ENCODE data around the gene CCNB3. TPM values are rescaled to one million over a fixed set of nuclear protein-coding genes. Genes with fewer than 3 reads are reported as not detected.
"Not testable (repeated sequence)": the region's sequence is repeated elsewhere in the genome, so short reads cannot be mapped to it uniquely, and the experiment has no call there.

Gene CCNB3
- total and polyA plus RNA-seq, 12 donors = 0.24 to 2.1 (median 0.76) TPM

DNA sequence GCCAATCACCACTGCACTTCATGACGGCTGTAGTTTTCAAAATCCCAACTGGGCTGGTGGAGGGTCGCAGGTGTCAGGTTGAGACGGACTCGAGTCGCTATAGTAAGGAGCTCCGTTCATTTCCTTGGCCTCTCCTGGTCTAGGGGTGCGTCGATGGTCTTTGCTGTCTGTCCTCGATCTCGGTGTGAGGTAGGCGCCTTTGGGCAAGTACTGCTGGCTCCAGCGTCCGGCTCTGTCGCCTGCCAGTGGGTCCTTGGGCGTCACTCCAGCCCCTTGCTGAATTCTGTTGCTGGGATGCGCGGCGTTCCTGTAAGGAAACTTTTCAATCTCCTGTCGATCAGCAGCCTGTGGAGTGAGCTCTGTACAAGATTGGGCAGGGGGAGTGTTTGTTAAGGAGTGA is 76.7 kb downstream of the CCNB3 start:
- H3K4me3 ChIP-seq = no peak overlapping the region
- no peak for TF ChIP-seq POLR2A (IDR thresholded peaks at IDR 0.05)
- TF ChIP-seq, protein P1, sequence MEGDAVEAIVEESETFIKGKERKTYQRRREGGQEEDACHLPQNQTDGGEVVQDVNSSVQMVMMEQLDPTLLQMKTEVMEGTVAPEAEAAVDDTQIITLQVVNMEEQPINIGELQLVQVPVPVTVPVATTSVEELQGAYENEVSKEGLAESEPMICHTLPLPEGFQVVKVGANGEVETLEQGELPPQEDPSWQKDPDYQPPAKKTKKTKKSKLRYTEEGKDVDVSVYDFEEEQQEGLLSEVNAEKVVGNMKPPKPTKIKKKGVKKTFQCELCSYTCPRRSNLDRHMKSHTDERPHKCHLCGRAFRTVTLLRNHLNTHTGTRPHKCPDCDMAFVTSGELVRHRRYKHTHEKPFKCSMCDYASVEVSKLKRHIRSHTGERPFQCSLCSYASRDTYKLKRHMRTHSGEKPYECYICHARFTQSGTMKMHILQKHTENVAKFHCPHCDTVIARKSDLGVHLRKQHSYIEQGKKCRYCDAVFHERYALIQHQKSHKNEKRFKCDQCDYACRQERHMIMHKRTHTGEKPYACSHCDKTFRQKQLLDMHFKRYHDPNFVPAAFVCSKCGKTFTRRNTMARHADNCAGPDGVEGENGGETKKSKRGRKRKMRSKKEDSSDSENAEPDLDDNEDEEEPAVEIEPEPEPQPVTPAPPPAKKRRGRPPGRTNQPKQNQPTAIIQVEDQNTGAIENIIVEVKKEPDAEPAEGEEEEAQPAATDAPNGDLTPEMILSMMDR (IDR thresholded peaks at IDR 0.05) = no peak
- H3K4me1 ChIP-seq (replicated peaks in 1 of 2) = no peaks in the 10 kb centered on the region
- no peaks in the 10 kb centered on the region for H3K9me3 ChIP-seq (replicated peaks in 1 of 3)
- H3K27ac ChIP-seq = no peak overlapping the region
- intact Hi-C loops (cut with DNase I) = no loop called here
- no peaks in the 10 kb centered on the region for H3K27me3 ChIP-seq
- DNase-seq = peak in 1 of 7 donors; percentile 38
- H3K36me3 ChIP-seq (replicated peaks in 1 of 2) = no peaks in the 10 kb centered on the region
- 71 to 93% (median 87%) methylated on average over 7 to 19 of the region's 19 CpGs for WGBS, 4 donors

DNA sequence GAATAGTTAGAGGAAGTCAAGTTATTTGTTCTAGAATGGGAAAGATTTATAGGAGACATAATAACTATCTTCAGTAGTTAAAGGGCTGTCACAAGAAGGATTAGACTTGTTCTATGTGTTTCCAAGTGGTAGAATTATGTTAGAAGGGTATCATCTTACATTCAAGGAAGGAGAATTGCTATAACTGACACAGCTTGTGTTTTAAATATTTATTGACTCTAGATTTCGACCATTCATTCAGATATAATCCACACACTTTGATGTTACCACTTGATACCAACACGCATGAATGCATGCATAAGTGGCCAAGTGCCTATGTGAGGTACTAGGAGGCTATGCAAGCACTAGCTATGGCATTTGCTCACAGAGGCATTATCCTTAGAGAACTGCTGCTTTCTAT is 122.7 kb downstream of the CCNB3 start:
- DNase-seq = no peak
- Histone ChIP-seq H3K36me3 (replicated peaks in 1 of 2) (no peaks in the 10 kb centered on the region), H3K4me3 (no peak overlapping the region), H3K9me3 (replicated peaks in 1 of 3) (no peaks in the 10 kb centered on the region), H3K27me3 (peaks cover 6% of the 10 kb centered on the region), H3K4me1 (replicated peaks in 1 of 2) (no peaks in the 10 kb centered on the region), H3K27ac (no peak overlapping the region)
- 60 to 91% (median 64%) methylated on average over 2 of the region's 2 CpGs for WGBS, 4 donors
- TF ChIP-seq POLR2A (IDR thresholded peaks at IDR 0.05) = no peak
- TF ChIP-seq, protein P1 (IDR thresholded peaks at IDR 0.05) = no peak
- intact Hi-C loops (cut with DNase I) = no loop called here

DNA sequence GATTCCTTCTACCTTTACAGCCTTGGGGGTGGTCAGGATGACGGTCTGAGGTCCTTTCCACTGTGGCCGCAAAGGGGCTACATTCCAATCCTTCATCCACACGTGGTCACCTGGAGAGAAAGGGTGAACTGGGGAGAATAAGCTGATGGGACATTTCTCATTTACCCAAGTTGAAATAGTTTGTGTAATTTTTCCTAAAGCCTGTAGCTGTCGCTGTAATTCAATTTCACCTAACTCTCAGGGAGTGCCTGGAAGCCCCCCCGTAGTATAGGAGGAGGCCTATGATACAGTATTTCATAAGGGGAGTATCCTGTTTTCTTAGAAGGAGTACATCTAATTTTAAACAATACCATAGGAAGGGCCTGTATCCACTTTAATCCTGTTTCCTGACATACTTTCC is 128.1 kb downstream of the CCNB3 start:
- H3K4me1 ChIP-seq (replicated peaks in 1 of 2); H3K27me3 ChIP-seq; H3K36me3 ChIP-seq (replicated peaks in 1 of 2); H3K4me3 ChIP-seq; H3K27ac ChIP-seq; H3K9me3 ChIP-seq (replicated peaks in 1 of 3); intact Hi-C loops (cut with DNase I); DNase-seq: not testable (repeated sequence)
- 25 to 37% (median 34%) methylated on average over 5 of the region's 5 CpGs; no CpG with 5 or more reads in 1 of the 4 donors for WGBS, 4 donors

DNA sequence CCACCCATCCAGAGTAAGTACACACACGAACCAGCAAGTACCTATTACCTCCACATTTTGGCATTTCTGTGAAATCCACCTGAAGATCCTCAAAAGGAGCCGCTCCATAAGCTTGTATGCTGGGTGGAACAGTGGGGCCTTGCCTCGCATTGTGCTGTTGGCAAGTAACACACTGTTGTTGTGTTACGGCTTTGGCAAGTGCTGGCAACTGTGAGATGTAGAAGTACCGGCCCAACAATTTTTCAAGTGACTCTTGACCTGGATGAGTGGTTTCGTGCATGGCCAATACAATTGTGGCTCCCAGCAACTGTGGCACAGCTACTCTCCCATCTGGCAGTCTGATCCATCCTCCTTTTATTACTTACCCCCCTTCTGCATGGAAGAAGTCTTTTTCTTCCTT is 128.7 kb downstream of the CCNB3 start:
- H3K4me1 ChIP-seq (replicated peaks in 1 of 2) = no peaks in the 10 kb centered on the region
- no peak overlapping the region for H3K4me3 ChIP-seq
- no peaks in the 10 kb centered on the region for H3K9me3 ChIP-seq (replicated peaks in 1 of 3)
- no peaks in the 10 kb centered on the region for H3K27me3 ChIP-seq
- intact Hi-C loops (cut with DNase I) = no loop called here
- WGBS, 4 donors = 72 to 87% (median 81%) methylated on average over 5 to 6 of the region's 6 CpGs
- TF ChIP-seq, protein P1 (IDR thresholded peaks at IDR 0.05) = no peak
- TF ChIP-seq POLR2A (IDR thresholded peaks at IDR 0.05) = no peak
- H3K27ac ChIP-seq = no peak overlapping the region
- H3K36me3 ChIP-seq (replicated peaks in 1 of 2) = no peaks in the 10 kb centered on the region
- no peak for DNase-seq

DNA sequence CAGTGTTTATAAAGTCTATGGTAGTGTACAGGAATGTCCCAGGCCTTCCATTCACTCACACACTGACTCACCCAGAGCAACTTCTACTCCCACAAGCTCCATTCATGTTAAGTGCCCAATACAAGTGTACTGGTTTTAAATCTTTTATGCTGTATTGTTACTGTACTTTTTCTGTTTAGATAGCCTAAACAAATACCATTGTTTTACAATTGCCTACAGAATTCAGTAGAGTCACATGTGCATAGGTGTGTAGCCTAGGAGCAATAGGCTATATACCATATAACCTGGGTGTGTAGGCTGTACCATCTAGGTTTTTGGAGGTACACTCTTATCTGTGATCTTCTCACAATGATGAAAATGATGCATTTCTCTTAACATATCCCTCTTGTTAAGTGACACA is 139.4 kb downstream of the CCNB3 start:
- intact Hi-C loops (cut with DNase I) = no loop called here
- DNase-seq = no peak
- no peak for TF ChIP-seq POLR2A (IDR thresholded peaks at IDR 0.05)
- TF ChIP-seq, protein P1 (IDR thresholded peaks at IDR 0.05) = no peak

More for the DNA sequence above, 139.4 kb downstream of the CCNB3 start:
- Histone ChIP-seq H3K4me1 (replicated peaks in 1 of 2) (no peaks in the 10 kb centered on the region), H3K27ac (no peak overlapping the region), H3K4me3 (no peak overlapping the region), H3K9me3 (replicated peaks in 1 of 3) (no peaks in the 10 kb centered on the region), H3K27me3 (no peaks in the 10 kb centered on the region), H3K36me3 (replicated peaks in 1 of 2) (no peaks in the 10 kb centered on the region)
